Measurements from ENCODE around the gene CYTIP.
"Not testable (repeated sequence)": the region's sequence is repeated elsewhere in the genome, so short reads cannot be mapped to it uniquely, and the experiment has no call there.

The CYTIP gene

GRCh38 chr2:157368508-157368907 is 75.4 kb downstream of the CYTIP start:
- not testable (repeated sequence) for DNase-seq

- DNase-seq: peak in 1 of 2 donors; percentile 10
Observed at GRCh38 chr2:157367704-157368103, 76.2 kb downstream of the CYTIP start.
